WTC11 (cell line): Measurements from ENCODE around the gene TMEM120A. TPM values are rescaled to one million over a fixed set of nuclear protein-coding genes. Genes with fewer than 3 reads are reported as not detected.
A peak's percentile ranks its signal among the peaks of the same experiment; 100 is the strongest.

Experiments
- ATAC-seq: fragments of 200-7000 bp; cut with Tn5 transposase; 2 replicates; pipeline ENCODE4 v1.10.0; 2021; ENCODE audit warnings: mild to moderate bottlenecking, moderate library complexity
- CTCF ChIA-PET: fragments of 300-600 bp; sonication (Branson Sonifier 250); formaldehyde crosslinking; loops from one replicate; lab custom pipeline; 2021; ENCODE audit warnings: antibody characterized with exemption; lab: Charles Lee
- POLR2A ChIA-PET: fragments of 350-600 bp; sonication (Branson Sonifier 250); formaldehyde crosslinking; loops from one replicate; lab custom pipeline; 2021; ENCODE audit warnings: antibody characterized with exemption; lab: Charles Lee
- DNase-seq: peaks from one replicate; pipeline ENCODE4 v3.0.0; 2021; ENCODE audit warnings: low spot score
- H3K27ac Mint-ChIP-seq: 2 replicates; pipeline ENCODE4 v1.8.0; 2021; ENCODE audit warnings: mixed read lengths
- H3K27me3 Mint-ChIP-seq: 2 replicates; pipeline ENCODE4 v1.8.0; 2021; ENCODE audit warnings: low read depth, mild to moderate bottlenecking, moderate library complexity, mixed read lengths
- H3K36me3 Mint-ChIP-seq: 2 replicates; pipeline ENCODE4 v1.8.0; 2021; ENCODE audit warnings: mixed read lengths
- H3K4me1 Mint-ChIP-seq: 2 replicates; pipeline ENCODE4 v1.8.0; 2022; ENCODE audit warnings: mixed read lengths
- H3K4me3 Mint-ChIP-seq: 2 replicates; pipeline ENCODE4 v1.8.0; 2021; ENCODE audit warnings: mild to moderate bottlenecking, moderate library complexity, mixed read lengths
- H3K9me3 Mint-ChIP-seq: 2 replicates; pipeline ENCODE4 v1.8.0; 2021; ENCODE audit warnings: mixed read lengths
- GABPB1 ChIP-seq: sonication (generic); formaldehyde crosslinking; IDR thresholded peaks from 2 replicates; pipeline ENCODE4 v1.8.1; 2023; ENCODE audit warnings: mild to moderate bottlenecking, missing genetic modification reagents
- GRHL2 ChIP-seq: fragments of 250-450 bp; sonication (Bioruptor Pico); IDR thresholded peaks from 2 replicates; pipeline ENCODE4 v1.8.0; 2022; ENCODE audit warnings: mild to moderate bottlenecking, moderate library complexity; ENCODE audit not compliant: insufficient replicate concordance, severe bottlenecking
- NR1H2 ChIP-seq: sonication (generic); formaldehyde crosslinking; IDR thresholded peaks from 2 replicates; pipeline ENCODE4 v1.9.0; 2021; ENCODE audit warnings: mild to moderate bottlenecking, moderate library complexity, missing genetic modification reagents
- PRRX2 ChIP-seq: fragments of 250-450 bp; sonication (Bioruptor Pico); IDR thresholded peaks from 2 replicates; pipeline ENCODE4 v1.8.0; 2021; ENCODE audit warnings: mild to moderate bottlenecking
- TP53 ChIP-seq: sonication (generic); formaldehyde crosslinking; IDR thresholded peaks from 2 replicates; pipeline ENCODE4 v1.8.1; 2023; ENCODE audit warnings: mild to moderate bottlenecking, missing genetic modification reagents
- ZBTB21 ChIP-seq: sonication (generic); formaldehyde crosslinking; IDR thresholded peaks from 2 replicates; pipeline ENCODE4 v1.8.1; 2023; ENCODE audit warnings: mild to moderate bottlenecking, missing genetic modification reagents, borderline replicate concordance
- total RNA-seq: library from RNA; stranded (reverse); gene quantifications from 3 replicates; pipeline ENCODE4 v1.2.3, GENCODE V29; 2021
- TF ChIP-seq, protein P1 (sequence below): fragments of 250-450 bp; sonication (Bioruptor Pico); IDR thresholded peaks from 2 replicates; pipeline ENCODE4 v1.9.0; 2021; ENCODE audit warnings: mild to moderate bottlenecking
- TF ChIP-seq, protein P2 (sequence below): sonication (generic); formaldehyde crosslinking; IDR thresholded peaks from 2 replicates; pipeline ENCODE4 v1.8.0; 2022; ENCODE audit warnings: missing genetic modification reagents
- TF ChIP-seq, protein P3 (sequence below): sonication (generic); formaldehyde crosslinking; IDR thresholded peaks from 2 replicates; pipeline ENCODE4 v1.8.1; 2023; ENCODE audit warnings: mild to moderate bottlenecking, moderate library complexity, missing genetic modification reagents
- TF ChIP-seq, protein P4 (sequence below): sonication (generic); formaldehyde crosslinking; IDR thresholded peaks from 2 replicates; pipeline ENCODE4 v1.8.1; 2023; ENCODE audit warnings: mild to moderate bottlenecking, missing genetic modification reagents, moderate library complexity
- TF ChIP-seq, protein P5 (sequence below): fragments of 250-450 bp; sonication (Bioruptor Pico); IDR thresholded peaks from 2 replicates; pipeline ENCODE4 v1.9.0; 2021; ENCODE audit warnings: moderate library complexity, mild to moderate bottlenecking, inconsistent platforms, borderline replicate concordance
- TF ChIP-seq, protein P6 (sequence below): fragments of 250-450 bp; sonication (Bioruptor Pico); conservative IDR thresholded peaks from 2 replicates; pipeline ENCODE4 v1.9.0; 2021; ENCODE audit warnings: mild to moderate bottlenecking

Gene TMEM120A
- total RNA-seq, 1 experiment from 2014 or later, result 21.9 TPM

DNA sequence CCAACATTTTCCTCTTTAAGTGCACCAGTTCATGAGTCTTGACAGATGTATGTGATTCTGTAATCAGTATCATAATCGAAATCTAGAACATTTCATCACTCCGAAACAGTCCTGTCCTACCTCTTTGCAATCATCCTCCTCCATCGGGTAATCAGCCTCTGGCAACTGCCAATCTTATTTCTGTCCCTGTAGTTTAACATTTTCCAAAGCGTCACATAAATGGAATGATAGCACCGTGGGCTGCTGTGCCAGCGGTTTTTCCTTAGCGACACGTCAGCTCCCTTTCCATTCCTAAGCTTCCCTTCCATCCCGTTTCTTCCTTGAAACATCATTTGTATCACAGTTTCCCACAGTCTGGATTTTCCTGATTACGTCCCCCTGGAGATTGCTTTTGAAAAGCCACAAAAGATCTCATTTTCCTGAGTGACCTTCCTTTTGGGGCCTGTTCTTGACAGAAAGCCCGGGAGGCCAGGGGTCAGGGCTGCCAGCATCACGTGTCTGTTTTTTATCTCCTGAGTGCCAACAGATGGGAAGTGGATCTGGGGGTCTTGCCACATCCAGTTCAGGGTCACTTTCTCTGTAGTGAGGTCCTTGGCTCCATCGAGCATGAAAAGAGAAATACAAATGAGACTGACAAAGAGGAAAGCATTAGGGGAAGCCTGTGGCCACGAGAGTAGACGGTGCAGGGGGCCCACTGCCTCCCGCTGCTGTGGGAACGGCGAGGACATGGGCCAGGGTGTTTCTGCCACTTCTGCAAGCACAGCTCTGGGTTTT lies 31.6 kb downstream of the TMEM120A start:
- Mint-ChIP-seq H3K36me3 (peaks cover 20% of the 10 kb centered on the region), H3K9me3 (no peaks in the 10 kb centered on the region), H3K27me3 (no peaks in the 10 kb centered on the region; the same call in 1 of the 2 replicates), H3K4me1 (peaks cover 6% of the 10 kb centered on the region), H3K4me3 (no peak overlapping the region), H3K27ac (peak overlapping the region; percentile 9)
- CTCF ChIA-PET, result no interaction called here
- no peak for DNase-seq
- POLR2A ChIA-PET, result no interaction called here
- ATAC-seq, result no peak
- TF ChIP-seq PRRX2 (CRISPR knock-in tag) (no peak), GABPB1 (CRISPR knock-in tag) (peak; percentile 32; the same call in 1 of the 2 replicates)

DNA sequence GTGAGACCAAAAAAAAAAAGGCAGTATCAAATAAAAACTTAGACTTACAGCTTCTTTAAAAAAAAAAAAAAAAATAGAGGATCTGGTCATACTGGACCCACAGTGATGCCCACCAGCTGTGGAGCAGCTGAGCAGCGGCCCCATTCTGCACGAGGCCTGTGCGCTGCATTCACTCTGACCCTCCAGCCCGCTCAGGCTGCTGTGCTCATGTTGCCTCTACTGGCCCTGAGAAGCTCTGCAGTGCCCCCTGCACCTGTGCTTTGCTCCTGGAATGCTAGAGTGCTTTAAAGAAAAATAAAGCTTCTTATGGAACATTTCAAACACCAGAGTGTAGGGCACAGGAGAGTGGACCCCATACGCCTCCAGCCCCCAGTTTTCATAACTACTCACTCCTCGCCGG lies 33.2 kb downstream of the TMEM120A start:
- DNase-seq (peak; percentile 45), ATAC-seq (peak; percentile 65)
- Mint-ChIP-seq H3K27me3 (no peaks in the 10 kb centered on the region; the same call in 1 of the 2 replicates), H3K9me3 (no peaks in the 10 kb centered on the region), H3K27ac (no peak overlapping the region; the same call in 1 of the 2 replicates), H3K4me3 (no peak overlapping the region), H3K4me1 (peaks cover 21% of the 10 kb centered on the region), H3K36me3 (peaks cover 27% of the 10 kb centered on the region)
- POLR2A ChIA-PET, result no interaction called here
- CTCF ChIA-PET, result interaction anchor here (0.6 to 2.3 kb wide), 10 partner anchors 10 to 199 kb away, joined by 3 to 18 read pairs (median 4); partner anchors contain the start of gene POR
- TF ChIP-seq GRHL2 (no peak), NR1H2 (CRISPR knock-in tag) (no peak)
- TF ChIP-seq, protein P1, sequence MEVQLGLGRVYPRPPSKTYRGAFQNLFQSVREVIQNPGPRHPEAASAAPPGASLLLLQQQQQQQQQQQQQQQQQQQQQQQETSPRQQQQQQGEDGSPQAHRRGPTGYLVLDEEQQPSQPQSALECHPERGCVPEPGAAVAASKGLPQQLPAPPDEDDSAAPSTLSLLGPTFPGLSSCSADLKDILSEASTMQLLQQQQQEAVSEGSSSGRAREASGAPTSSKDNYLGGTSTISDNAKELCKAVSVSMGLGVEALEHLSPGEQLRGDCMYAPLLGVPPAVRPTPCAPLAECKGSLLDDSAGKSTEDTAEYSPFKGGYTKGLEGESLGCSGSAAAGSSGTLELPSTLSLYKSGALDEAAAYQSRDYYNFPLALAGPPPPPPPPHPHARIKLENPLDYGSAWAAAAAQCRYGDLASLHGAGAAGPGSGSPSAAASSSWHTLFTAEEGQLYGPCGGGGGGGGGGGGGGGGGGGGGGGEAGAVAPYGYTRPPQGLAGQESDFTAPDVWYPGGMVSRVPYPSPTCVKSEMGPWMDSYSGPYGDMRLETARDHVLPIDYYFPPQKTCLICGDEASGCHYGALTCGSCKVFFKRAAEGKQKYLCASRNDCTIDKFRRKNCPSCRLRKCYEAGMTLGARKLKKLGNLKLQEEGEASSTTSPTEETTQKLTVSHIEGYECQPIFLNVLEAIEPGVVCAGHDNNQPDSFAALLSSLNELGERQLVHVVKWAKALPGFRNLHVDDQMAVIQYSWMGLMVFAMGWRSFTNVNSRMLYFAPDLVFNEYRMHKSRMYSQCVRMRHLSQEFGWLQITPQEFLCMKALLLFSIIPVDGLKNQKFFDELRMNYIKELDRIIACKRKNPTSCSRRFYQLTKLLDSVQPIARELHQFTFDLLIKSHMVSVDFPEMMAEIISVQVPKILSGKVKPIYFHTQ (CRISPR knock-in tag), result no peak

DNA sequence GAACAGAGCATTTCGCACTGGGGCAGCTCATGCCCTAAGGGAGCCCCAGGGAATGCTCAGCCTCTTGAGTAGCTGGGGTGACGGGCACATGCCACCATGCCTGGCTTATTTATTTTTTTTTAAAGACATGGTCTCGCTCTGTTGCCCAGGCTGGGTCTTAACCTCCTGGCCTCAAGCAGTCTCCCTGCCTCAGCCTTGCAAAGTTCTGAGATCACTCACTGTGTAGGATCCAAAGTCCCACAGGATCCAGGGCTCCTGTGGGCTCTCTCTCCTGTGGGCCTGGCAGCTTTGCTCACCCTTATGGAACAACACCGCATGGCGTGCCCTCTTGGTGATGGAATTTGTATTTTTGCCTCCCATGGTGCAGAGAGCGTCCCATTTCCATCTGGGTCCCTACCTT lies 34.0 kb downstream of the TMEM120A start:
- ATAC-seq (no peak), DNase-seq (no peak)
- Mint-ChIP-seq H3K4me3 (no peak overlapping the region), H3K27ac (0 out of 2 replicates have a peak overlapping the region, but pooled peaks have one; percentile 19), H3K4me1 (peaks cover 22% of the 10 kb centered on the region), H3K27me3 (no peaks in the 10 kb centered on the region), H3K36me3 (peaks cover 30% of the 10 kb centered on the region), H3K9me3 (no peaks in the 10 kb centered on the region)
- CTCF ChIA-PET, result interaction anchor here (0.9 to 2.3 kb wide), 3 partner anchors 60 to 198 kb away, joined by 3 to 18 read pairs (median 4); no protein-coding TSS in a partner anchor
- POLR2A ChIA-PET, result no interaction called here
- TF ChIP-seq, protein P2, sequence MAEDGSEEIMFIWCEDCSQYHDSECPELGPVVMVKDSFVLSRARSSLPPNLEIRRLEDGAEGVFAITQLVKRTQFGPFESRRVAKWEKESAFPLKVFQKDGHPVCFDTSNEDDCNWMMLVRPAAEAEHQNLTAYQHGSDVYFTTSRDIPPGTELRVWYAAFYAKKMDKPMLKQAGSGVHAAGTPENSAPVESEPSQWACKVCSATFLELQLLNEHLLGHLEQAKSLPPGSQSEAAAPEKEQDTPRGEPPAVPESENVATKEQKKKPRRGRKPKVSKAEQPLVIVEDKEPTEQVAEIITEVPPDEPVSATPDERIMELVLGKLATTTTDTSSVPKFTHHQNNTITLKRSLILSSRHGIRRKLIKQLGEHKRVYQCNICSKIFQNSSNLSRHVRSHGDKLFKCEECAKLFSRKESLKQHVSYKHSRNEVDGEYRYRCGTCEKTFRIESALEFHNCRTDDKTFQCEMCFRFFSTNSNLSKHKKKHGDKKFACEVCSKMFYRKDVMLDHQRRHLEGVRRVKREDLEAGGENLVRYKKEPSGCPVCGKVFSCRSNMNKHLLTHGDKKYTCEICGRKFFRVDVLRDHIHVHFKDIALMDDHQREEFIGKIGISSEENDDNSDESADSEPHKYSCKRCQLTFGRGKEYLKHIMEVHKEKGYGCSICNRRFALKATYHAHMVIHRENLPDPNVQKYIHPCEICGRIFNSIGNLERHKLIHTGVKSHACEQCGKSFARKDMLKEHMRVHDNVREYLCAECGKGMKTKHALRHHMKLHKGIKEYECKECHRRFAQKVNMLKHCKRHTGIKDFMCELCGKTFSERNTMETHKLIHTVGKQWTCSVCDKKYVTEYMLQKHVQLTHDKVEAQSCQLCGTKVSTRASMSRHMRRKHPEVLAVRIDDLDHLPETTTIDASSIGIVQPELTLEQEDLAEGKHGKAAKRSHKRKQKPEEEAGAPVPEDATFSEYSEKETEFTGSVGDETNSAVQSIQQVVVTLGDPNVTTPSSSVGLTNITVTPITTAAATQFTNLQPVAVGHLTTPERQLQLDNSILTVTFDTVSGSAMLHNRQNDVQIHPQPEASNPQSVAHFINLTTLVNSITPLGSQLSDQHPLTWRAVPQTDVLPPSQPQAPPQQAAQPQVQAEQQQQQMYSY, result no peak

DNA sequence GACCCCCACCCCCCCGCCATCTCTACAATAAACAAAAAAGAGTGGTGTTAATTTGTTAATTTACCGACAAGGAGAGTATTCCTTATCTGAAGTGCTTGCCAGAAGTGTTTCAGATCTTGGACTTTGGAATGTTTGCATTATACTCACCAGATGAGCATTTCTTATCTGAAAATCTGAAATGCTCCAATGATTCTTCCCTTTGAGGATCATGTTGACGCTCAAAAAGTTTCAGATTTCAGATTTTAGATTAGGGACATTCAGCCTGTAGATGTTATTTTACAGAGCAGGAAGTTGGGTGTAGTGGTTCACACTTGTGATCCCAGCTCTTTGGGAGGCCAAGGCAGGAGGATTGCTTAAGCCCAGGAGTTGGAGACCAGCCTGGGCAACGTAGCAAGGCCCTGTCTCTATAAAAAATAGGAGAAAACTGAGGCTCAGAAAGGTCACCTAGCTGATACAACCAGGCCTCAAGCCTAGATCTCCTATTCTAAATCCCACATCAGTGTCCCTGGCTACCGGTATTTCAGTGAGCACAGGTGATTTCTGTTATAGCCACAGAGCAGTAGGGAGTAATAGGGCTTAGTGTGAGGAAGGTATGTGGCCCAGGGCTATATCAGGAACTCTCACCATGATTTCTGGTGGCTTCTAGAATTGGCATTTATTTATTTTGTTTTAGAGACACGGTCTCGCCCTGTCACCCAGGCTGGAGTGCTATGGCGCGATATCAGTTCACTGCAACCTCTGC lies 35.4 kb downstream of the TMEM120A start:
- Mint-ChIP-seq H3K27me3 (no peaks in the 10 kb centered on the region), H3K36me3 (peaks cover 32% of the 10 kb centered on the region), H3K9me3 (no peaks in the 10 kb centered on the region), H3K4me1 (peaks cover 22% of the 10 kb centered on the region), H3K27ac (peak overlapping the region; percentile 36; the same call in 1 of the 2 replicates), H3K4me3 (no peak overlapping the region)
- ATAC-seq (no peak), DNase-seq (no peak)
- ChIA-PET POLR2A (no interaction called here), CTCF (no interaction called here)
- TF ChIP-seq, protein P3, sequence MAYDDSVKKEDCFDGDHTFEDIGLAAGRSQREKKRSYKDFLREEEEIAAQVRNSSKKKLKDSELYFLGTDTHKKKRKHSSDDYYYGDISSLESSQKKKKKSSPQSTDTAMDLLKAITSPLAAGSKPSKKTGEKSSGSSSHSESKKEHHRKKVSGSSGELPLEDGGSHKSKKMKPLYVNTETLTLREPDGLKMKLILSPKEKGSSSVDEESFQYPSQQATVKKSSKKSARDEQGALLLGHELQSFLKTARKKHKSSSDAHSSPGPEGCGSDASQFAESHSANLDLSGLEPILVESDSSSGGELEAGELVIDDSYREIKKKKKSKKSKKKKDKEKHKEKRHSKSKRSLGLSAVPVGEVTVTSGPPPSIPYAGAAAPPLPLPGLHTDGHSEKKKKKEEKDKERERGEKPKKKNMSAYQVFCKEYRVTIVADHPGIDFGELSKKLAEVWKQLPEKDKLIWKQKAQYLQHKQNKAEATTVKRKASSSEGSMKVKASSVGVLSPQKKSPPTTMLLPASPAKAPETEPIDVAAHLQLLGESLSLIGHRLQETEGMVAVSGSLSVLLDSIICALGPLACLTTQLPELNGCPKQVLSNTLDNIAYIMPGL (CRISPR knock-in tag), result no peak
- TF ChIP-seq ZBTB21 (no peak), TP53 (CRISPR knock-in tag) (no peak)
- TF ChIP-seq, protein P4, sequence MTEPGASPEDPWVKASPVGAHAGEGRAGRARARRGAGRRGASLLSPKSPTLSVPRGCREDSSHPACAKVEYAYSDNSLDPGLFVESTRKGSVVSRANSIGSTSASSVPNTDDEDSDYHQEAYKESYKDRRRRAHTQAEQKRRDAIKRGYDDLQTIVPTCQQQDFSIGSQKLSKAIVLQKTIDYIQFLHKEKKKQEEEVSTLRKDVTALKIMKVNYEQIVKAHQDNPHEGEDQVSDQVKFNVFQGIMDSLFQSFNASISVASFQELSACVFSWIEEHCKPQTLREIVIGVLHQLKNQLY (CRISPR knock-in tag), result no peak
- TF ChIP-seq, protein P5, sequence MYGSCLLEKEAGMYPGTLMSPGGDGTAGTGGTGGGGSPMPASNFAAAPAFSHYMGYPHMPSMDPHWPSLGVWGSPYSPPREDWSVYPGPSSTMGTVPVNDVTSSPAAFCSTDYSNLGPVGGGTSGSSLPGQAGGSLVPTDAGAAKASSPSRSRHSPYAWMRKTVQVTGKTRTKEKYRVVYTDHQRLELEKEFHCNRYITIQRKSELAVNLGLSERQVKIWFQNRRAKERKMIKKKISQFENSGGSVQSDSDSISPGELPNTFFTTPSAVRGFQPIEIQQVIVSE (CRISPR knock-in tag), result no peak
- TF ChIP-seq, protein P6, sequence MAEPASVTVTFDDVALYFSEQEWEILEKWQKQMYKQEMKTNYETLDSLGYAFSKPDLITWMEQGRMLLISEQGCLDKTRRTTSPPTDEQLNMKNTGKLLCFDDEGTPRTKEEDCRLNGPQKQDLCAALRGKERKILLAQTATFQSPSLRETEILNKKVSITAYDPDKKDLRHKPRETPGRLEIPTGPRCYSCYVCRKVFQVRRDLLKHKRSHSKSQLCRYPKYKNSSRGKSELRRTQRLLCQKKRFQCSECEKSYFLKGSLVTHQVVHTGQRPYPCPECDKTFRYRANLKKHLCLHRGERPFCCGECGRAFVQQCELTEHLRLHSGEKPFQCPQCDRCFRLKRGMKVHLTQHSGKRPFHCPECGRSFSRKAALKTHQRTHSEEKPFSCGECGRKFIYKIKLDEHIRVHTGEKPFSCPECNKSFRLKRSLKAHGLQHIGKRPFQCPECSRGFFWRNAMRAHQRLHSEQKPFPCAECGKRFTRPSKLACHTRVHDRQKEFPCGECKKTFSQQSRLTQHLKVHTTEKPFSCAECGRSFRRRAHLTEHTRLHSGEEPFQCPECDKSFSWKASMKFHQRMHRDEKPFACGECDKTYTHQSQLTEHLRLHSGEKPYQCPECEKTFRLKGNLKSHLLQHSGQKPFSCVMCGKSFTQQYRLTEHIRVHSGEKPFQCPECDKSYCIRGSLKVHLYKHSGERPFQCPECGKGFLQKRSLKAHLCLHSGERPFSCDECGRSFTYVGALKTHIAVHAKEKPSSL (CRISPR knock-in tag), result no peak
